Measurements from ENCODE around the gene IGFBP4. TPM values are rescaled to one million over a fixed set of nuclear protein-coding genes. Genes with fewer than 3 reads are reported as not detected.

Gene IGFBP4
- total and polyA plus RNA-seq, 2 of the 13 experiments (the other 11 are each of a cell fraction or from before 2014, with no cell fraction given) = 4.1 to 49.0 TPM

- no peak for TF ChIP-seq LRRFIP1 (CRISPR knock-in tag; conservative IDR thresholded peaks at IDR 0.05)
- TF ChIP-seq KDM1A (CRISPR knock-in tag; IDR thresholded peaks at IDR 0.05) = no peak
- TF ChIP-seq JUNB (CRISPR knock-in tag; IDR thresholded peaks at IDR 0.05; ENCODE audit: borderline replicate concordance) = no peak
- TF ChIP-seq LCORL (IDR thresholded peaks at IDR 0.05) = no peak
- TF ChIP-seq LCORL (CRISPR knock-in tag; IDR thresholded peaks at IDR 0.05) = peak; percentile 52; the same call in 1 of the 2 replicates
- TF ChIP-seq ZNF773 (CRISPR knock-in tag; IDR thresholded peaks at IDR 0.05; ENCODE audit: borderline replicate concordance) = no peak
- TF ChIP-seq ETV5 (CRISPR knock-in tag; IDR thresholded peaks at IDR 0.05; ENCODE audit: borderline replicate concordance) = no peak
- no peak for TF ChIP-seq MEIS2 (CRISPR knock-in tag; IDR thresholded peaks at IDR 0.05)
- no peak for TF ChIP-seq ZFP37 (CRISPR knock-in tag; IDR thresholded peaks at IDR 0.05; ENCODE audit: borderline replicate concordance)
- TF ChIP-seq MIER2 (CRISPR knock-in tag; IDR thresholded peaks at IDR 0.05) = no peak
- no peak for TF ChIP-seq ZNF772 (CRISPR knock-in tag; IDR thresholded peaks at IDR 0.05)
- TF ChIP-seq PATZ1 (CRISPR knock-in tag; IDR thresholded peaks at IDR 0.05) = 0 out of 2 replicates have a peak, but pooled peaks have one; percentile 42
- no peak for TF ChIP-seq HIC2 (CRISPR knock-in tag; IDR thresholded peaks at IDR 0.05; ENCODE audit: low read depth)
- peak; percentile 53; the same call in 1 of the 2 replicates for TF ChIP-seq SOX5 (CRISPR knock-in tag; IDR thresholded peaks at IDR 0.05; ENCODE audit: borderline replicate concordance)
- no peak for TF ChIP-seq ETV6 (CRISPR knock-in tag; conservative IDR thresholded peaks at IDR 0.05)
- TF ChIP-seq ZNF615 (CRISPR knock-in tag; IDR thresholded peaks at IDR 0.05; ENCODE audit: borderline replicate concordance) = no peak
- TF ChIP-seq ZNF691 (CRISPR knock-in tag; IDR thresholded peaks at IDR 0.05; ENCODE audit: borderline replicate concordance, low read depth) = no peak
- TF ChIP-seq AKAP8 (CRISPR knock-in tag; IDR thresholded peaks at IDR 0.05) = no peak
- TF ChIP-seq TP53 (CRISPR knock-in tag; conservative IDR thresholded peaks at IDR 0.05) = no peak
- no peak for TF ChIP-seq MAX (IDR thresholded peaks at IDR 0.05)
- no peak for TF ChIP-seq ZBTB34 (CRISPR knock-in tag; IDR thresholded peaks at IDR 0.05)
- TF ChIP-seq ATF3 (CRISPR knock-in tag; IDR thresholded peaks at IDR 0.05) = no peak
These were observed 42.7 kb downstream of the IGFBP4 start (continued) for GRCh38 chr17:40485851-40486521.

All from HepG2 (cell line).